HG03045 (cell line): ENCODE data around the gene SRL.
"Not testable (repeated sequence)": the region's sequence is repeated elsewhere in the genome, so short reads cannot be mapped to it uniquely, and the experiment has no call there.

Experiments used
- ATAC-seq: cut with Tn5 transposase; IDR thresholded peaks from one replicate; pipeline ENCODE4 v1.9.1; 2021; ENCODE audit warnings: mild to moderate bottlenecking, moderate library complexity; ENCODE audit not compliant: unreplicated experiment

Gene SRL

DNA sequence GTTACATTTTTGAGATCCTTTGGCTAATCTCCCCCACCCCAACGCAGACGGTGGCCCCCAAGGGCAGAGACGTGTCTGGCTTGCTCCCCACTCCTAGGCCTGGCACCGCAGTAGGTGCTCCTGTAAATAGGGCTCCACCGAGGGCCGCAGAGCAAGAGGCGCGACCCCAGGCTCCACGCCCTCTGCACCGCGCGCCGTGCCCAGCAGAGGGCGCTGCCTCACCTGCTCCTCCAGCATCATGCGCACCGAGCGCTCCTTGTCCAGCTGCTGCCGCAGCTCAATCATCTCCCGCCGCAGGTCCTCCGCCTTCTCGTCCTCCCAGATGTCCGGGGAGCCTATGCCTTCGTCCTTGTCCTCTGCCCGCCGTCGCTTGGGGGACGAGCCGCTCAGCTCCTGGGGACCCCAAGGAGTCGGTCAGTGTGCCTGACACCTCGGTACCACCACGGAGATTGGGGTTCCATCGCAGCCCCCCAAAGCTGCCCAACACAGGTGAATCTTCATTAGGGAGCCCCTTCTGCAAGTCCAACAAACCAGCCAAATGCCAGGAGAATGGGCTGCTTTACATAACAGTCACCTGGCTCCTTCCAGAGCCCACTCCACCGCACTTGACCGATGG, 19.8 kb upstream of the SRL start:
- no peak for ATAC-seq

DNA sequence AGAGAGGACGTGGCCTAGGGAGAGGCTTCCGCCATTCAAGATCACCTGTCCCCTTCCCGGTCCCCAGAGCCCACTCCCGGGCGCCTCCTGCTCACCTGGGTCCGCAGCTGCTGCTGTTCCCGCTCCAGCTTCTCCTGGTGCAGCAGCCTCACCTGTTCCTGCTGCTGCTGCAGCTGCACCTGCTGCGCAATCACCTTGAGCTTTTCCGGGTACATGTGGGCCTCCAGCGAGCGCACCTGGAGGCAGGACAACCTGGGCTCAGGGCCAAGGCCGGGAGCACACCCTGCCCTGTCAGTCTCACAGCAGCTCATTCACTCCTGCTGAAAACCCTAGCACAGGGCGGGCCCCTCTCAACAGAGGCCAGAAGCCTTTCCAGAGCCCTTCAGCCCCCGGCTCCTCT, 18.5 kb upstream of the SRL start:
- no peak for ATAC-seq

DNA sequence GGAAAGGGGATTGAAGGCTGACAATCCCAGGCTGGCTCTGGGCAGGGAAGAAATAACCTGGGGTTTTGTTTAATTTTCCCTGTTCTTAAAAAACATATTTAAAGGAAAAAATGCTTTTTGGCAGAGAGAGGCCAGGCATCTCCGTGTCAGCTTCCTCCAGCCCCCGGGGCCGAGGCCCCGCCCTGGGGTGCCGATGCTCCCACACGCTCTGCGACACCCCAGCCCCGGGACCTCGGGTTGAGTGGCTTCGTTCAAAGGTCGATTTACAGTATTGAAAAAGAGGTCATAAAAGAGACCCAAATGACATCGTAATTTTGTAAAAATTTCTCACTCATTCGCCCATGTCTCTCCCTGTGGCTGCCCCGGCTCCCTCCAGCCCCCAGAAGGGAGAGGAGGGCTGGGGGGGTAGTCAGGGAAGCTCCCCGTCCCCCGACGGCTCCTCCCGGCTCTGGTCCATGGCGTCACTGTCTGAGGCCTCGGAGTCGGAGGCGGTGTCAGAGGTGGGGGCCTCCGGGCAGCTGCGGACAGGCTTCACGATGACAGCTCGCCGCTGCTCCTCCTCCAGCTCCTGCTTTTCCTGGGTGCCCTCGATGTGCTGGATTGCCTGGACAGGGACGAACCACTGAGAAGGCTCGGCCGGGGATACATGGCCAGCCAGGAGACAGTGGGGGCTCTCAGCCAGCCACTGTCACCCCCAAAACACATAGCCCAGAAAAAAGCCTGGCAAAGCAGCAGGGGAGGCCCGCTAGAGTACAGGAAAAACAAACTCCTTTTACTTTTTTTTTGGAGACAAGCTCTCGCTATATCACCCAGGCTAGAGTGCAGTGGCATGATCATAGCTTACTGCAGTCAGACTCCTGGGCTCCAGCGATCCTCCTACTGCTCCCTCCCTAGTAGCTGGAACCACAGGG, 16.0 kb upstream of the SRL start:
- ATAC-seq, result no peak

DNA sequence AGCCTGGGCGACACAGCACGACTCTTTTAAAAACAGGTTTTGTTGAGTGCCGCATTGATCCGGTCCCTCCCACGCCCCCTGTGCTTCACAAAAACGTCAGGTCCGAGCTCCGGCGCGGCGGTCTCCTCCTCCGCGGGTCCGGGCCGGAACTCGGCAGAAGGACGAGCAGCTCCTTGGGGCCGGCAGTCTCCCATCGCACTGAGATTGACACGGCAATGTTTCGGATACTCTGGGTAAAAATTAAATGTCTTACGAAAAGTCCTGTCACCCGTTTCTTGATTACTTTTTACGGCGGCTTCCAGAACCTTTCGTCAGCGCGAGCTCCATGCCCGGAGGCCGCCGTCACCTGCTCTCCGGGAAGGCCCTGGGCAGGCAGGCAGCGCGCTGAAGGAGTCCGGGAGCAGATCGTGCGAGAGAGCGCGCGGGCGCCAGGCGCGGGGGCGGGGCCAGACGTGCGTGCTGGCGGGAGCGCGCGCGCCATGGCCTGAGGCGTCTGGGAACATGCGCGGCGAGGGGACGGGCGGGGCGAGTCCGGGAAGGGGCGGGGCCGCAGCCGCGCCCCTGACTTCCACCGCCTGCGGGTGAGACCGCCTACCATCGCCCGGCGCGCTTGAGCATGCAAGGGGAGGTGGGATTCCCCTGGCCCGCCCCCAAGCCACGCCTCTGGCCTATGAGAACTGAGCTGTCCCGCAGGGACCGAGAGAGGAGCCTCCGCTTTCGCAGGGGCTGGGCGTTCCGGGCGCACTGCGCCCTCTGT, 11.7 kb upstream of the SRL start:
- peak; percentile 94 for ATAC-seq

DNA sequence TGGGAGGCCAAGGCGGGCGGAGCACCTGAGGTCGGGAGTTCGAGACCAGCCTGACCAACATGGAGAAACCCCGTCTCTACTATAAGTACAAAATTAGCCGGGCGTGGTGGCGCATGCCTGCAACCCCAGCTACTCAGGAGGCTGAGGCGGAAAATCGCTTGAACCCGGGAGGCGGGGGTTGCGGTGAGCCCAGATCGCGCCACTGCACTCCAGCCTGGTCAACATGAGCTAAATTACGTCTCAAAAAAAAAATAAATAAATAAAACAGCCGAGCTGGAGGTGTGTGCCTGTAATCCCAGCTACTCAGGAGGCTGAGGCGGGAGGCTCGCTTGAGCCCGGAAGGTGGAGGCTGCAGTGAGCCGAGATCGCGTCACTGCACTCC, 11.1 kb upstream of the SRL start:
- not testable (repeated sequence) for ATAC-seq

DNA sequence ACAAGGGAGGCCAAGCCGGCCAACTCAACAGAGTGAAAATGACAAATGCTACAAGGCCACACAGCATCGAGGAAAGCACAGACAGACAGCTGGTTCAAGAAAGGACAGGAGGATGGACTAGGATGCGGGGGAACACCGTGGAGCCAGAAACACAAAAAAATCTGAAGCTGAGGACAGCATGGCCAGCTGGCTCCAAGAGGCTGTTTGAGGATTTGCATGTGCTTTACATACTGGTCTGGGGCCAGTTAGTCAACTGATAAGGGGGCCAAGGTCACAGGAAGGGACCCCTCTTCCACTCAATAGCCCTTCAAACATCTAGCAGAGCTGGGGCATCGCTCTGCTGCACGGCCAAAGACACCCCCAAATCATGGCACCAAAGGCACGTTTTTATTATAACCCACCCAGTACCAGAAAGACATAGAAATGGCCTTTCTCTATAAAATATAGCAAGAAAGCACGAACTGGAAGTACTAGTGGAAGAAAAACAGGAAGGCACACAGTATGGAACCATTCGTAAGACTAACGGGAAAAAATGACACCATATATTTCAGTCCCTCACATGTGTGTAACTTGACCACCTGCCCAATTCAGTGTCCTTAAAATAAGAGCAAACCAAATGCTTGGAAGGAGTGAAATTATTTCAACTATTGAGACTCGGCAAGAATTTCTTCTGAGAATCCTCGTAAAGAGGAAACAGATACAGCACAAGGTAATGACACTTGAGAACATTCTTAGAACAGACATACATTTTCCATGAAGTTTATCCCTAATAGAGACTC, 7.8 kb upstream of the SRL start:
- ATAC-seq, result no peak

DNA sequence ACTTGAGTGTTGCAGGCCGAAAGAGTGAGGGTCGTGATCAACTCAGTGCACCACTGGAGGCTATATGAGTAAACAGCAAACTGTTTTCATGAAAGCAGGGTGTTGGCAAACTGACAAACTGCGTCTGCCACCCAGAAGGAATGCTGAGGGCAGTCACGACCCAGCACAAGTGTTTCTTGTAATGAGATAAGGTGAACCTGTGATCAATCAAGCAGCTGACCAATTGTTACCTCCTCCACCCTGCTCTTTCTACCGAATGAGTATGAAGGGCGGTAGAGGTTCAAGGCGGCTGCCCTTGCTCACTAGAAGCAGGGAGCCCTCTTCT, 5.5 kb upstream of the SRL start:
- no peak for ATAC-seq

DNA sequence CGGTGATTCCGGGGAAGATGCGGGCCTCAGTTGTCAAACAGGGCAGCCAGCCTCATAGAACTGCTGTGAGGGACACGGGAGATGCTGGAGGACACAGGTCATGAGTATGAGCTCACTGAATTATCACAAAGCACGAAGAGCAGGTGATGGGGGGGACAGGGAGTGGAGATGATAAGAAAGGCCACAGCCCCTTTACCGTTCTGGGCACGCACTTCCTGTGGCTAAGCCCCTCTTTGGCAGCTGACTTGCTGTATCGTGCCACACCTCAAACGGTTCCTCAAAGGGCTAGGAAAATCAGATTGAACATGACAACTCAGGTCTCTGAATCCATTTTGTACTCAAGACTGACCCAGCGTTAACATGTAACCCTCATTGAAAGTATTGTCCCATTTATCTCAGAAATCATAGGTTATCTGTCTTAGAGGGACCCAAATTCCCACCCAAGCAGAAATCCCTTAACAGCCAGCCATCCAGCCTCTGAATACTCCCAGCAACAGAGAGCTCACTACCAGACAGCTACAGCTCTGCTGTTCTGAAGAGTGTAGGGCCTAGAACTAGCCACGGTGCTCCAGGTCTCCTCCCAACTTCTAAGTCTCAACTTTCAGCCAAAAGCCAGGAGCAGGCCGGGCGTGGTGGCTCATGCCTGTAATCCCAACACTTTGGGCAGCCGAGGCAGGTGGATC, 5.0 kb upstream of the SRL start:
- ATAC-seq, result no peak

DNA sequence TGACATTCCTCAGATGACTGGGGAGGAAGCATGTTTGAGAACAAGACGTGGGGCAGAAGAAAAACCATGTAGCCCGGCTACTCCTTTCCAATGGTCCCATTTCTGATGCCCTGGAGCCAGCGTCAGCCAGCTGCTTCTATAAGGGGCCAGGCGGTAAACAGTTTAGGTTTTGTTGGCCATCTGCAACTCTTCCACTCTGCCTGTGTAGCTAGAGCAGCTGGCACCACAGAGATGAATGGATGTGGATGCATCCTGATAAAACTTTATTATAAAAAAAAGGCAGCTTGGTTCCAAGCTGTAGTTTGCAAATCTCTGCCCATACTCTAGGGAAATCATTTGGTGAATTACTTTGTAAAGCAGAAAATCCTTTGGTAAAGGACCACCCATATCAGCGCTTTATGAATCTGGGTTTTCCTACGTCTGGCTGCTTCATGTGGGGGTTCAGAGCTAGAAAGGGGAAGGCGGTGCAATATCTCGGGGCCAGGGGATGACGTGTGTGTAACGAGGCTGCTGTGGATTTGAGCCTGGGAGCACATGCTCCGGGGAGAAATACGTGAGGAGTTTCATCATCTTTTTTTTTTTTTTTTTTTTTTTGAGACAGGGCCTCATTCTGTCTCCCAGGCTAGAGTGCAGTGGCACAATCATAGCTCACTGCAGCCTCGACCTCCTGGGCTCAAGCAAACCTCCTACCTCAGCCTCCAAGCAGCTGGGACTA, 3.4 kb upstream of the SRL start:
- no peak for ATAC-seq

DNA sequence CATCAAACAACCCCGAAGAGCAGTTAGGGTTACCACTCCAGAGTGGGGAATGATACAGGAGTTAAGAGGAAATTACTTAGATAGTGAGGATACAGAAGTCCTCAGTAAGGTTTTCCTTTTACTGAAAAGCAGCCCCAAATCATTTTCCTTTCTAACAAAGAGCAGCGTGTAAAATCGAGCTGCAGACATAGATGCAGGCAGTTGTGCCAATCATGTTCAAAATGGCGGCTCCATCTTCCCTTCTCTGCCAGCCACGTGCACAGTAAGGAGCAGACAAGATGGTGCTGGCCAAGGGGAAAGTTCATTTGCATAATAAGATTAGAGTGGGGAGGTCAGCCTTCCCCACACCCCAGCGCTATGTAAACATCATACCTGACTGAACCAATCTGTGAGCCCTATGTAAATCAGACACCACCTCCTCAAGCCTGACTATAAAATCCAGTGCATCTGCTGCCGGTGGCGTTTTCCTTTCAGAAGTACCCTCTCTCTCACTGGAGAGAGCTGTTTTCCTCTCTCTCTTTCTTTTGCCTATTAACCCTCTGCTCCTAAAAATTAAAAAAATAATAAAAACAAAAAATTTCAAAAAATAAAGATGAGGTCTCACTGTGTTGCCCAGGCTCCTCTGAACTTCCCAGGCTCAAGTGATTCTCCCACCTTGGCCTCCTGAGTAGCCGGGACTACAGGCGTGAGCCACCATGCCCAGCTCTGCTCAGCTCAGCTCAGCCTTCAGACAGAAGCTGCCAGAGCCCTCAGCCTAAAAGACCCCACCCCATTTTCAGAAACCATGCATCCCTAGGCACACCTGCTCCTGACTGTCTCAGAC, 2.6 kb upstream of the SRL start:
- no peak for ATAC-seq

DNA sequence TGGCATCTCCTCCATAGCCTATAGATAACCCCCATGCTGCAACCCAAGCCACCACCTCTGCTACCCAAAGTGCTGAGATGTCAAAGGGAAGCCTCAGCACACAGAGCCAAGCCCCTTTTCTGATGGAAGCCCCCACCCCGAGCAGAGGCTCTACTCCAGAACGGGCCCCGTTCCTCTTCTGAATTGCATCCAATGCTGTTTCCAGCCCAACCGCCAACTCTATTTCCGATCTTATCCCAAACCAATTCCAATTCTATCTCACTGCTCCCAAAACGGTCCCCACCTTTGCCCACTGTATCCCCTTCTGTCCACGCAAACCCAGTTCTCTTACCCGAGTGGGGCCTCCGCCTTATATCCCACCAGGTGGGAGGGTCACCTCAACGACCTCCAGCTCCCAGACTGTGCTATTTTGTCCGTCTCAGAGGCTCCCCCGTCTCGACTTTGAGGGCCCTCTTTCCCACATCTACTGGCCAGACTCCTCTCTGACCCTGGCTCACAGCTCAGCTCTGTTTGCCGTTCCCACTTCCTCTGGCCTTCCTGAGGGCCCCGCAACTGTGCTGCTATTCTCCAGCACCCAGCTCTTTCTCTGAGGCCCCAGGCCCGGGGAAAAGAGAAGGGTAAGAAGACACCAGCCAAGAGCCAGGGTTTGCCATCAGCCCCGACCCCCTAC, 487 bp downstream of the SRL start:
- ATAC-seq, result no peak

DNA sequence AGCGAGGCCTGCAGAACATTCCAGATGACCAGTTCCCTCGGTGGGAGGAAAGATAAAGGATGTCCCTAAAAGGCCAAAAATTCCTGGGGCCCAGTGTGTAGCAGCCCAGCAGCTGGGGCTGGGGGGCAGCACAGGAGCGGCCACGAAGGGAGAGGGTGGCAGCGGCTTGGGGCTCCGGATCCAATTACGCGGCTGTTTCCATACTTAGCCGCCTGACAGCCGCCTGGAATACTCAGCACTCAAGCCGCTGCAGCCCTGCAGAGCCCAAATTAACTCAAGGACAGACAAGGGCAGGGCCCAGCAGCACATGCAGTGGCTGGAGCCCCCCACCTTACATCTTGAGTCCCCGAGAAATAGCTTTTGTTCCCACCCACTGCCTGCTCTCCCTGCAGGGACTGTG, 1.3 kb downstream of the SRL start:
- no peak for ATAC-seq

DNA sequence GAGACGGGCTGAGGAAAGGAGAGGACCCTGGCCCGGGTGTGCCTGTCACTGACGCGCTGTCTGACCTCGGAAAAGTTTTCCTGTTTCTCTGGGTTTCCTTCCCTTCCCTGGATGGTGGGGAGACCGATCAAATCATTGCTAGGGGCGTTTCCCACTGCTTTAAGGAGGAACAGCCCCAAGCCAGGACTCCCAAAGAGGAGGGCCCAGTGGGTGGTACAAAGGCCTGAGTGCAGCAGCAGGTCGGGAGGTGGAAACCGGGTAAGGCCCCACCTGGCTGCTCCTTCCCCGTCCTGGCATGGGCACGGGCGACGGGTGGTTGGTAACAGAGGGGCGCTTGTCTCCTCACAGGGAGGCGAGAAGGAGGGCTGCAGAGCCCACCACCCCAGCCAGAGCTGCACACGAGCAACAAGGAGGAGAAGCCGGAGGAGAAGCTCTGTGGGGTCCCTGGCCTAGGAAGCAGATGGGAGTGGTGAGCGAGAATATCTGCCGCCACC, 2.2 kb downstream of the SRL start:
- ATAC-seq, result no peak

DNA sequence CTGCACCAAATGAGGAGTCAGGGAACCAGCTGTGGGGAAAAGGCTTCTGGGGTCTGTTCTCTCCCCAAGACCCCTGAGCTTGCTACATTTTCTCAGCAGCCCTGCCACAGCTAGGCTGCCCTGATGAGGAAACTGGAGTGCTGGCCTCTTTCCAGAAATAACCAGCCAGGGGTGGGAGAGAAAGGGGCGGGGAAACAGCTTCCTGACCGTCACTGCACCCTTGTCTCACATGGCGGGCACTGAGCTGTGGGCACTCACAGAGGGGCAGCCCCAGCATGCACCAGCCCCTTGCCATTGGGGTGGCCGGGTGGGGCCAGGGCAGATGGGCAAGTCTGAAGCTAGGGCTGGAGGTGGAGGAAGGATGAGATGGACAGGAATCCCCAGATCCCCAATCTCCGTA, 2.9 kb downstream of the SRL start:
- ATAC-seq, result no peak

DNA sequence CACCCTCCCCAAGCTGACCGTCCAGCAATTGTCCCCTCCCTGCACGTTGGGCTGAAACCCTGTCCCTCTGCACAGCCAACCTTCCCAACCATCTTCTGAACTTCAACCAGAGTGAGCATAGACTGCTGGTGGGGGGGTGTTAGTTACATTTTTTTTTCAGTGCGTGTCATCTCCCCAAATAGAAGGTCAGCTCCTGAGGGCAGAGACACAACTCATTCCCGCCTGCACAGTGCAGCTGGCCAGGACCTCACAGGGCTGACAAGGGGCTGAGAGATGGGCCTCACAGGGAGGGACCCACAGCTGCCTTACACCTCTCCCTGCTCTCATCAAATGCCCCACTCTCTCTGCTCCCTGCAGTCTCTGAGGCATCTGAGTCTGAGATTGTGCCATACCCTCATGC, 8.4 kb downstream of the SRL start:
- no peak for ATAC-seq

DNA sequence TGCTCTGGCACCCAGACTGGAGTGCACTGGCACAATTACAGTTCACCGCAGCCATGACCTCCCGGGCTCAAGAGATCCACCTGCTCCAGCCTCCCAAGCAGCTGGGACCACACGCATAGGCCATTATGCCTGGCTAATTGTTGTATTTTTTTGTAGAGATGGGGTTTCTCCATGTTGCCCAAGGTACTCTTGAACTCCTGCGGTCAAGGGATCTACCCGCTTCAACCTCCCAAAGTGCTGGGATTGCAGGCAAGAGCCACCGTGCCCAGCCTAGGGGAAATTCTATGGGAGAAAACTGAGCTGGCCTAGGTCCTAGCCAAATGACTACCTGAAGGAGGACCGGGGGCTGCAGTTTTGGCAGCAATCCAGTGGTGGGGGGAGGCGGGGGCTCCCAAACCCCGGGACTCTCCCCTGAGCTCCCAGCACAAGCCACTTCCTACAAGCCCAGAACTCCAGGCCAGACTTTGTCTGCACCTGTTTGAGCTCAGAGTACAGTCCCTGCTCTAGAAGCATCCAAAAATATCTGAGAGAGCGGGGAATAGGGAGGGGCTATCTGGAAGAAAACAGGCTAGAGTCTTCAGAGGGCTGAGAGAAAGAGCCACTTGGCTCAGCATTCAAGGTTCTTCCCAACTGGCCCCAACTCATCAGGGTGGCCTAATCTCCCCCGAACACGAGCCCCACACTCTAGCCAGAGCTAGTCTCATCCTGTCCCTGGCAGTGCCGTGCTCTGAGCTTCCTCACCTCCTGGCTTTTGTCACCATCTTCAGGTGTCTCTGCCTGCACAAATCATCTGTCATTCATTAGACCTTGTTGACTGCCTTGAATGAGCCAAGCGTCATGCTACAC, 9.1 kb downstream of the SRL start:
- ATAC-seq, result no peak

DNA sequence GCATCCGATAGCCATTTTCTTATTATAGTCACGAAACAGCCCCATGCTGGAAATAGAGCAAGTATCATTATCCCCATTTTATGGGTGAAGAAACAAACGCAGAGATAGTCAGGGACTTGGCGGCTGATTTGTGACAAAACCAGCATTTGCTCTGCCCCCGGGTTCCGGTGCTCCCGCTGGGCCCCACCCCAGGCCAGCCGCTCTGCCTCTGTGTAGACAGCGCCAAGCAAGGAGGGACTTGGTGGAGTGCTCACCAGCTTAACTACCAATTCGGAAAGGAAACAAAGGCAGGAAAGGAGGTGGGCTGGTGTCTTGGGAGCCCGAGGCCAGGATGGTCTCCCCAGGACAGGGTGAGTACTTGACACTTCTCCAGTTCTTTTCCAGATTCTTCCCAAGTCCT, 10.0 kb downstream of the SRL start:
- ATAC-seq, result no peak

DNA sequence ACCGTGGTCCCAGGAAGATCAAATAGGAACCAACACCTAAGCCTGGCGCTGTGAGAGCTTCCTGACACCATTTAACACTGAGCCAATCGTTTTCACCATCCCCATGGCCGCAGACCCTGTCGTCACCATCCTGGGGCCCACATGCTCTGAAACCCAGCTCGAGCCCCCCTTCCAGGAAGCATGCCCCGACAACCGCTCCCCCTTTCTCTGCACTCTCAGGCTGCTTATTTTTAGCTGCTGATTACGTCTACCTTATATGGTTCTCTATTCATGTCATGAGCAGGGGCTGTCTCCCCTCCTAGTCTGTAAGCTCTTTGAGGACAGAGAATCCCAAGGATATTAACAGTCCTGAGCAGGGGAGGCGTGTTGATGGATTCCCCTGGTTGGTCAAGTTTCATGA, 10.5 kb downstream of the SRL start:
- no peak for ATAC-seq
